SJCRH30 (cell line): ENCODE measurements around the gene HS1BP3. TPM values are rescaled to one million over a fixed set of nuclear protein-coding genes. Genes with fewer than 3 reads are reported as not detected.

Experiments
- DNase-seq, 2 experiments: peaks; one replicate each; pipeline ENCODE4 v3.0.0-alpha.2; 2015 to 2020
- H3K27ac ChIP-seq: fragments of 250-450 bp; sonication (Bioruptor Pico); 2 replicates; pipeline ENCODE4 v1.5.1; 2020; ENCODE audit warnings: mild to moderate bottlenecking, moderate library complexity
- H3K27me3 ChIP-seq: fragments of 250-450 bp; sonication (Bioruptor Pico); 2 replicates; pipeline ENCODE4 v1.5.1; 2020; ENCODE audit warnings: mild to moderate bottlenecking, moderate library complexity
- H3K36me3 ChIP-seq: fragments of 250-450 bp; sonication (Bioruptor Pico); 2 replicates; pipeline ENCODE4 v1.5.1; 2020; ENCODE audit warnings: mild to moderate bottlenecking, moderate library complexity
- H3K4me1 ChIP-seq: fragments of 250-450 bp; sonication (Bioruptor Pico); 2 replicates; pipeline ENCODE4 v1.5.1; 2020; ENCODE audit warnings: mild to moderate bottlenecking, moderate library complexity
- H3K4me3 ChIP-seq: fragments of 250-450 bp; sonication (Bioruptor Pico); 2 replicates; pipeline ENCODE4 v1.5.1; 2020; ENCODE audit warnings: mild to moderate bottlenecking, moderate library complexity
- H3K9me3 ChIP-seq: fragments of 250-450 bp; sonication (Bioruptor Pico); replicated peaks from 2 replicates; pipeline ENCODE4 v1.5.1; 2020; ENCODE audit warnings: mild to moderate bottlenecking, moderate library complexity
- total RNA-seq: library from RNA; depleted of rRNA; stranded (reverse); fragments of >200 nt; shearing (Covaris generic); gene quantifications from 2 replicates; pipeline ENCODE4 v1.2.3, GENCODE V29; 2014

Gene HS1BP3
- total RNA-seq, 1 experiment from 2014 or later: 14.7 TPM

DNA sequence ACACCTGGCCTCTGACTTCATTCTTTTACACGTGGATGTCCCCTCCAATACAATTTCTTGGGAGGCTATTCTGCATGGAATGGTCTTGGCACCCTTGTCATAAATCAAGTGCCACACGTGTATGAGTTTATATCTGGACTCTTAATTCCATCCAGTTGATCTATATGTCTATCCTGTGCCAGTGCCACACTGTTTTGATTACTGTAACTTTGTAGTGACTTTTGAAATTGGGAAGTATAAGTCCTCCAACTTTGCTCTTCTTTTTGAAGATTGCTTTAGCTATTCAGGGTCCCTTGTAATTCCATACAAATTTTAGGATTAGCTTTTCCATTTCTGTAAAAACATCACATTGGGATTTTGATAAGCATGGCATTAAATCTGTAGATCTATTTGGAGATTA, 43.5 kb downstream of the HS1BP3 start:
- H3K36me3 ChIP-seq: no peaks in the 10 kb centered on the region
- H3K4me1 ChIP-seq: peaks cover 16% of the 10 kb centered on the region
- no peak overlapping the region for H3K27ac ChIP-seq
- no peak for DNase-seq
- no peaks in the 10 kb centered on the region for H3K9me3 ChIP-seq
- no peak overlapping the region for H3K4me3 ChIP-seq
- no peaks in the 10 kb centered on the region for H3K27me3 ChIP-seq

DNA sequence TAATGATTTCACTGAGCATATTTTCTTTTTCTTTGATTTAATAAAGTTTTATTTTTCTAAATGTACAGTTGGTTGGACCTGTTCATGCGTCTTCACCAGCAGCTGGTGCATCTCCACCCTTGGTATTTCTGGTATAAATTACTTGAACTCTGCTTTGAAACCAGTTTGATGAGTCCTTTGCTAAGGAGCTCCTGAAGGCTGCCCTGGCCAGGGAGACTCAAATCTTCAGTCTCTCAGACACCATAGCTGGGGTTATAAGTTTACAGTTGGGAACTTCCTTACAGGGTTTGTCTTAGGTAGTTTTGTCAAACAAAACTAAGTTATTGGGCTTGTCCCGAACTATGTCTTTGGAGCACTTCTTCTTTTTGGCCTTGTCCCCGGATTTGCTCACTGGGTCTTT, 44.7 kb downstream of the HS1BP3 start:
- no peak for DNase-seq
- no peak overlapping the region for H3K27ac ChIP-seq
- no peaks in the 10 kb centered on the region for H3K9me3 ChIP-seq
- H3K4me3 ChIP-seq: no peak overlapping the region
- no peaks in the 10 kb centered on the region for H3K36me3 ChIP-seq
- peaks cover 15% of the 10 kb centered on the region for H3K4me1 ChIP-seq
- no peaks in the 10 kb centered on the region for H3K27me3 ChIP-seq

DNA sequence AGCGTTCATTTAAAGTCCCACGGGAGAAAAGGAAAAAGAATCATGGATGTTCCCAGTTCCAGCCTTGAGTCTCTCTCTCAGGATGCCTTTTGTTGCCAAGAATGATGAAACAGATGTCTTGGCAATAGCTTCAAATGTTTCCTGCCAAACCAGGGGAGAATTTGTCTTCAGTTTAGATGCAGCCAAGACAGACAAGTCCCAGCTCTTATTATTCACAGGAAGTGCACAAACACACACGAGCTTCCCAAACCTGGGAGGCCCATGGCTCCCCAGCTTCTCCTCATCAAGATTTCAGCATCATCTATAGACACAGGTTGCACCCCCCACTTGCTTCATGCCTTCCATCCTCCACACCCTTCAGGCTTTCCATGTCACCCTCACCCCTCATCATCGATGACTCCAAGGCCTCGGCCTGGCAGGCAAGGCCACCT, 45.9 kb downstream of the HS1BP3 start:
- H3K4me1 ChIP-seq: peaks cover 25% of the 10 kb centered on the region
- no peak overlapping the region for H3K27ac ChIP-seq
- H3K4me3 ChIP-seq: no peak overlapping the region
- no peaks in the 10 kb centered on the region for H3K27me3 ChIP-seq
- no peaks in the 10 kb centered on the region for H3K36me3 ChIP-seq
- no peak for DNase-seq
- no peaks in the 10 kb centered on the region for H3K9me3 ChIP-seq

DNA sequence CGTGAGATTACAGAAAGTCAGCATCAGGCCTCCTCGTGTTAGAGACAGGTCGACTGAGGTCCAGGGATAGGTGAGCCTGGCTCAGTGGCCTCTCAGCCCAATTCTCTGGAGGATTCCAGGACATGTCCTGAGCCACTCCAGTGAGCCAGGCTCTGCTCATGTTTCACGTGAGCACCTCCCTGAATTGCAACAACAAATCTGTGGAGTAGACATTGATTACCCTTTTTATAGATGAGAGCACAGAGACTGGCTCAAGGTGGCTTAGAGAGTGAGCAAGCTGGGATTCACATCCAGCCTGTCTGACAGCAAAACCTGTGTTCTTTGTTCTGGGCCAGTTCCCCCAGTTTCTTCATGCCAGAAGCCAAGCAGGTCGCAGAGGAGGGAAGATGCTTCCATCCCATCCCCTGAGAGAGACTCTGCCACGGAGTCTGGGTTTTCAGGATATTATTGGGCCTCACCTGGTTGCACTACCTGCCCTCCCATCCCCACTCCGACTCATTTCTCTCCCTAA, 46.4 kb downstream of the HS1BP3 start:
- no peaks in the 10 kb centered on the region for H3K36me3 ChIP-seq
- no peak overlapping the region for H3K4me3 ChIP-seq
- H3K4me1 ChIP-seq: peaks cover 24% of the 10 kb centered on the region
- no peaks in the 10 kb centered on the region for H3K9me3 ChIP-seq
- H3K27ac ChIP-seq: no peak overlapping the region
- no peaks in the 10 kb centered on the region for H3K27me3 ChIP-seq
- DNase-seq: peak in 1 of 2 experiments; percentile 1

DNA sequence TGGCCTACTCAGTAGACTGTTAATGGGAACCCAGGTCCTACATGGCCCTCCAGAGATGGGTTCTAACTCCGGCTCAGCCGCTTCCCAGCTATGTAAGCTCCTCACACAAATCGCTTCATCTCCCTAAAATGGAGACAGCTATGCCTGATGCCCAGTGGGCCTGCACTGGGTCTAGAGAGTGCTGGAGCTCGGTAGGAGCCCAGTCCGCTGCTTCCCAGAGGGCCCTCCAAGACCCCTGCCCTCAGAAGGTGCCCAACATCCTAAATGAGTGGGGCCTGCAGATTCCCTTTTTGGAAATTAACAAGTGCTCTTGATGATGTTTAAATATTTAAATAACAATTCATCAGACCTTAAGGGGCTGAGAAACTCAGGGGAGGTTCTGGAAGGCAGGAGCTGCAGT, 47.1 kb downstream of the HS1BP3 start:
- H3K36me3 ChIP-seq: no peaks in the 10 kb centered on the region
- no peak overlapping the region for H3K27ac ChIP-seq
- H3K4me3 ChIP-seq: no peak overlapping the region
- H3K27me3 ChIP-seq: no peaks in the 10 kb centered on the region
- H3K4me1 ChIP-seq: peaks cover 23% of the 10 kb centered on the region
- no peak for DNase-seq
- H3K9me3 ChIP-seq: no peaks in the 10 kb centered on the region

DNA sequence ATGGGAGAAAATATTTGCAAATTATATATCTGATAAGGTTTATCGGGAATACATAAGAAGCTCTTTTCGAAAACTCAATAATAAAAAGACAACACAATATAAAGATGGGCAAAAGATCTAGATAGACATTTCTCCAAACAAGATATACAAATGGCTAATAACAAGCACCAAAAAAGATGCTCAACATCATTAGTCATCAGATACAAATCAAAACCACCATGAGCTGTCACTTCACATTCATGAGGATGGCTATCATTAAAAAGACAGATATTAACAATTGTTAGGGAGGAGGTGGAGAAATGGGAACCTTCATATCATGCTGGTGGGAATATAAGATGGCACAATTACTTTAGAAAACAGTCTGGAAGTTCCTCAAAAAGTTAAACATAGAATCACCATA, 48.1 kb downstream of the HS1BP3 start:
- Histone ChIP-seq H3K27me3 (no peaks in the 10 kb centered on the region), H3K9me3 (no peaks in the 10 kb centered on the region), H3K4me3 (no peak overlapping the region), H3K36me3 (no peaks in the 10 kb centered on the region), H3K4me1 (peaks cover 22% of the 10 kb centered on the region), H3K27ac (no peak overlapping the region)
- DNase-seq: no peak

DNA sequence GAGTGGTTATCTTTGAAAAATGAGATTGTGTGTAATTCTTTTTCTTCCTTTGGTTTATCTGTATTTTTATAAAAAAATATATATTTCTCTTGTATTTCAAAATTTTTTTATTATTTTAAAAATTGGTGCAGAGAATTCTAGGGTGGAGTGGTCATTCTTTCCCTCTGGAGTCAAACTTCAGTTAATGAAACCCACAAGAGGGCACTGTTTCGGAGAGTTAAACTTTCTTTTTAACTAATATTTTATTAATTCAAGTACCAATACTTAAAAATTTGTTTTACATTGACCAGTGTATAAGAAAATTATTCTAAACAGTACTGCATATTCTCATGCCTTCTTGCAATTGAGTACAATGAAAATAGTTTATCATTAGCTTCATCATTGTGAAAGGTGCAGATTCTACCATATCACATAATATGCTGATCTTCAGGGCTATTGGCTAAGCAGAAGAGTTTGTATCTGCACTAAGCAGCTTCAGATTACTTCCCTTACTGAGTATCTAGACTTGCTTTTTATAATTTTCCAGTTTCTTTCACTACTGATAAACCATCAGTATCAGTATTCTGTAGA, 50.1 kb downstream of the HS1BP3 start:
- DNase-seq: peak in 1 of 2 experiments; percentile 58
- H3K36me3 ChIP-seq: no peaks in the 10 kb centered on the region
- H3K9me3 ChIP-seq: no peaks in the 10 kb centered on the region
- no peak overlapping the region for H3K4me3 ChIP-seq
- peak overlapping the region; percentile 61 for H3K27ac ChIP-seq
- H3K4me1 ChIP-seq: peaks cover 37% of the 10 kb centered on the region
- H3K27me3 ChIP-seq: no peaks in the 10 kb centered on the region

DNA sequence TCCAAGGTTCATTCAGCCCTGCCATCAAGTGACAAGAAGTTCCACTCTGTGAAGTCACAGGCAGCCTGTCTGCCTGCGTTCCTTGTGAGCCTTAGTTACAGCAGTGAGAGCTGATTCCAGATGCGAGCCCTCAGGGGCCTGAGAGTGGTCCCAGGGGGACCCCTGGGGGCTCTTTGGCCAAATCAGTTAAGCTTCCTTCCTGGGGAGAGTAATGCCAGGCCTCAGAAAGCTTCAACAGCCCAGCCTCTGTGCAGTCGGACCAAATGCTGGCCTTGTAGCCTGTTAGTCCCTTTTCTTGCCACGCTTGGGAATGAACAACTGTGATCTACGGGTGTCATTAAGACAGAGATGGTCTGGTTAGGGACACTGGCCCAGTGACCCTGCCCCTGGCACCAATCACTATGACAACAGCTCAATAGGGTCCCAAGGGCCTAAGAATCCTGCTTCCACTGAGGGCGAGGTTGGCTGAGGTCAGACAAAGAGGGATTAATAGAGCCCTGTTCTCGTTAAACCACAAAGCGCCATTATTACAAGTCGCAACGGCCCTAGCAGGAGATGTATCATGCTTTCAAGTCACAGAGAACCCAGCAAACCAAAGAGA, 50.9 kb downstream of the HS1BP3 start:
- DNase-seq: peak; percentile 72 to 85
- no peak overlapping the region for H3K4me3 ChIP-seq
- H3K9me3 ChIP-seq: no peaks in the 10 kb centered on the region
- H3K27me3 ChIP-seq: no peaks in the 10 kb centered on the region
- no peaks in the 10 kb centered on the region for H3K36me3 ChIP-seq
- H3K27ac ChIP-seq: peak overlapping the region; percentile 61
- peaks cover 46% of the 10 kb centered on the region for H3K4me1 ChIP-seq

DNA sequence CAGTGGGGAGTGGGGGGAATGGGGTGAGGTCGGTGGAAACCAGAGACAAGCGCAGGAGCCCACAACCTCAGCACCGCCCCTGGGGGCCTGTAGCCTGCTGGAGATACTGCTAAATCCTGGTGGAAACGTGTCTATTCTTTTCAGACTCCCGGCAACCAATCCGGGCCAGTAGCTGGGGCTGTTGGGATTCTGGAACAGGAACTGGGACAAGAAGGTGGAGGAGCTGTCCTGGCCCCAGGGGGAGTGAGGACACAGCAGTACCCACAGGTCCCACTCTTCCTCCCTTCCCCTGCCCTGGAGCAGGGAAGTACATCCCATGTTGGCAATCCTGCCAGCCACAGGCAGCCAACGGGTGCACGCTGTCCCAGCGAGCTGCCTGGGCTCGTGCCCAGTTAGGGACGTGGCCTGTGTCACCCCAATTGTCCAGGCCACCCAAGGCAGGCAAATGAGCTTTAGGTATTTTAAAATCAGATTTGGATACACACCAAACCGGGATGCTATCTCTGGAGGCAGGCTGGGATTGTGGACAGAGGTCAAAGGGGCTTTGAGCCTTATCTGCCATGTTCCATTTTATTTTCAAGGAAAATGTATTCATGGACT, 51.8 kb downstream of the HS1BP3 start:
- DNase-seq: no peak
- no peaks in the 10 kb centered on the region for H3K27me3 ChIP-seq
- no peaks in the 10 kb centered on the region for H3K9me3 ChIP-seq
- no peak overlapping the region for H3K4me3 ChIP-seq
- no peaks in the 10 kb centered on the region for H3K36me3 ChIP-seq
- H3K4me1 ChIP-seq: peaks cover 50% of the 10 kb centered on the region
- no peak overlapping the region for H3K27ac ChIP-seq

DNA sequence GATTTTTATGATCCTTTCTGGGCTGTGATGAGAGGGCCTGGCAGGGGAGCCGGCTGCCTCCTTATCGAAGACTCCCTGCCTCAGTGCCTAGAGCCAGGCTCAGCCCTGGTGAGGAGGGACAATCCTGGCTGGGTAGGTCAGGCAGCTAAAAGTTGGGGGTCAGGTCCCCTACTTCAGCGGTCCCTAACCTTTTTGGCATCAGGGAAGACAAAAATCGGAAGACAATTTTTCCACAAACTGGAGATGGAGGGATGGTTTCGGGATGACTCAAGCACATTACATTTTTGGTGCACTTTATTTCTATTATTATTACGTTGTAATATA, 53.1 kb downstream of the HS1BP3 start:
- Histone ChIP-seq H3K27me3 (no peaks in the 10 kb centered on the region), H3K36me3 (no peaks in the 10 kb centered on the region), H3K4me3 (no peak overlapping the region), H3K9me3 (no peaks in the 10 kb centered on the region), H3K4me1 (peaks cover 60% of the 10 kb centered on the region), H3K27ac (no peak overlapping the region)
- no peak for DNase-seq

DNA sequence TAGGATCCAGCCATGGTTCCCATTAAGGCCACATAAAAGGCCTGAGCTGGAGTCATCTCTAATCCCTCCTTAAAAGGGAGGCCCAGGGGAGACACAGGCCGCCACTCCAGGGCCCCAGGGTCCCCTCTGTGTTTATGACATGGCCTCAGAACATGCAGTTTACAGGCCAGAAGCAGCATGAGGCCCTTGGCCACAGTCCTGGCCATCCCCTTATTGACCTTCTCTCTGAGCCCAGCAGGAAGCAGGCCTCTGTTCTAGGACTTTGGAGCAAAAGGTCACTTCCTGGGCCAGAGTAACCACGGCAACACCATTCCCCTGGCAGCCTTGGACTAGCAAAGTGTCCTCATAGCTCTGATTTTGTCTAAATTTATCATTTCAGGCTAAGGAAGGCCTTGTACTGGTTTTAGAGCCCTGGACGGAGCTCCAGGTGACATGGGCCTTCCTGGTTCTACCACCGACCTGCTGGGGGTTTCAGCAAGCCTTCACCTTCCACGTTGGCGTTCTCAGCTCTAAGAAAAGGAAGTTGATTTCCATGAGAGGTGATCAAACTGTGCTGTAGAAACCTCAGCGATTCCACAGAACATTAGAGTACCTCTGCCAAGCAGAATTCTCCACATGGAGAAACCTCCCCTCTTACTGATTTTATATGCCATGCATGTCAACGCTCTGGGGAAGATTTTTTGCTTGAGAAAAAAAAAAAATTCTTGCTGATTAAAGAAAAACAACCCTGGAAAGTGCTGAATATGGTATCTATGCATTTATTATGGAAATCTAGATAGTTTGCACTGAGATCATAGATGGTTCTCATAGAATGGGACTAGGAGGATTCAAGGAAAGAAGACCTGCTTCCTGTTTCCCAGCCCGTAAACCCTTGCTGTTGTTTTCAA, 53.7 kb downstream of the HS1BP3 start:
- no peaks in the 10 kb centered on the region for H3K36me3 ChIP-seq
- H3K4me1 ChIP-seq: peaks cover 60% of the 10 kb centered on the region
- no peak overlapping the region for H3K27ac ChIP-seq
- H3K4me3 ChIP-seq: no peak overlapping the region
- H3K9me3 ChIP-seq: no peaks in the 10 kb centered on the region
- no peak for DNase-seq
- no peaks in the 10 kb centered on the region for H3K27me3 ChIP-seq

DNA sequence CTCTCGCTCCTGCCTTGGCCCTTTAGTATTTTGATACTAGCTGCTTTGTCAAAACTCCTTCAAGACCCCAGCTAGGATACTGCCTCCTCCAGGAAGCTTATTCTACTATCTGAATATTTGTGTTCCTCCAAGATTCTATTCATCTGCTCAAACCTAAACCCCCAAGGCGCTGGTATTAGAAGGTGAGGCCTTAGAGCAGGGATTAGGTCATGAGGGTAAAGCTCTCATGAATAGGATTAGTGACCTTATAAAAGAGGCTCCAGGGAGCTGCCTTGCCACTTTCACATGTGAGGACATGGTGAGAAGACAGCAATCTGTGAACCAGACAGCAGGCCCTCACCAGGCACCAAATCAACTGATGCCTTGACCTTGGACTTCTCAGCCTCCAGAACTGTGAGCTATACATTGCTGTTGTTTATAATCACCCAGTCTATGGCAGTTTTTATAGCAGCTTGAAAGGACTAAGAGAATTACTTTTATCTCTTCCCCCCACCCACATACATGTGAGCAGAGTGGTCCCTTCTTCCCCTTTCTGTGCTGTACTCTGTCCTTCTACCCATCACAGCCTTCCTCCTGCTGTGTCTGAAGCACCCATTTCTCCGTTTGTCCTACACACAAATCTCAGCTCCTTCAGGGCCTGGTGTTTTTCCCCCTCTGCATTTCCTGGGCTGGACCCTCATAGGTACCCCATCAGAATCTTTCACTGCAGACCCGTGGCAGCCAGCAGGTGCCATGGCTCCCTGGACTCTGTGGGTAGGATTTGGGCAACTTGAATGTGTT, 54.5 kb downstream of the HS1BP3 start:
- DNase-seq: peak in 1 of 2 experiments; percentile 62
- Histone ChIP-seq H3K27me3 (no peaks in the 10 kb centered on the region), H3K4me1 (peaks cover 60% of the 10 kb centered on the region), H3K36me3 (no peaks in the 10 kb centered on the region), H3K9me3 (no peaks in the 10 kb centered on the region), H3K27ac (peak overlapping the region; percentile 19; the same call in 1 of the 2 replicates), H3K4me3 (no peak overlapping the region)

DNA sequence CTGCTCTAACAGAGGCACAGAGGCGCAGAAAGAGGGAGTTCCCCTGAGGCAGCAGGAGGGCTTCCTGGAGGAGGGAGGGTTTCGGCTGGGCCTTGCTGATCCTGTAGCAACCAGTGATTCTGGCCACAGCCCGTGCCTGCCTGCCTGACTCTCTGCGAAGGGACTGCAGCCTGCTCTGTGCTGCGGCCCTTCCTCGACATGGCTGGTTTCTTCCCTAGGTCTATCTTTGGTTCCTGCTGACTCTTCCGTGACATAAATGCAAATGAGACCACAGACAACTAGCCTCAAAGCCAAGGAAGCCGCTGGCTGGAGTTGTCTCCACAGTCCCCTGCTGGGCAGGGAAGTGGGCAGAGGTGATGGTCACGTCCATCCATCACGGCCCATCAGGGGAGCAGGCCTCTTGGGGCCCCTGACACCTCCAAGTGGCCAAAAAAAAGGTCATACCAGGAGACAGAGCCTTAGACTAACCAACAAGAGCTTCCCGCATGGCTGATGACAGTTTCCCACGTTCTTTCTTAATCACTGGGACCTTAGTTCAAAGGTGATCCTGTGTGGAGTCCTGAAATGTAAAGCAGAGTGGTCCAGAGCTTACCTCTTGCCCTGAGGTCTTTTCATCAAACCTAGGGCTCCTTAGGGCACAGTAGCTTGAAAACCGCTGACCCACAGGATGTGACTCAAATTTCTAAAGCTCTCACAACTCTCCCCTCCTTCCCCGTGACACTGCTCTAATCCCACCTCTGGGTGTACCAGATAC, 55.3 kb downstream of the HS1BP3 start:
- H3K9me3 ChIP-seq: no peaks in the 10 kb centered on the region
- no peaks in the 10 kb centered on the region for H3K36me3 ChIP-seq
- DNase-seq: peak; percentile 46 to 69
- peak overlapping the region; percentile 19; the same call in 1 of the 2 replicates for H3K27ac ChIP-seq
- H3K27me3 ChIP-seq: no peaks in the 10 kb centered on the region
- H3K4me3 ChIP-seq: no peak overlapping the region
- H3K4me1 ChIP-seq: peaks cover 57% of the 10 kb centered on the region

DNA sequence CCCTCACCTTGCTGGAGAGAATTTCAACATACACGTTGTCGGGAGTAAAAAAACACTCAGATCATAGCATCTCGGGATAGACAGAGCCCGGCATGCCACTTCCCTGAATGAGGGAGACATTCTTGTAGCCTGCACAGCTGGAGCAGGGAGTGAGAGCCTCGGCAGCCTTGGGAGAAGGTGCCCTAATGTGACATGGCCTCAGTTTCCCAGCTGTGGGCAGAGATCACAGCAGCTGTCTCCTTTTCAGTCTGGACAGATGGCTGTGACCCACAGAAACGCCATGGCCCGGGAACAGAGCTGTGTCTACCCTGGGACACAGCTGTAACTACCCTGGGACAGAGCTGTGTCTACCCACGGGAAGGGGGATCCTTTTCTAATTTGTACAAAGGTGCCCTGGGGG, 55.9 kb downstream of the HS1BP3 start:
- Histone ChIP-seq H3K4me3 (no peak overlapping the region), H3K27me3 (no peaks in the 10 kb centered on the region), H3K9me3 (no peaks in the 10 kb centered on the region), H3K27ac (0 out of 2 replicates have a peak overlapping the region, but pooled peaks have one; percentile 19), H3K36me3 (no peaks in the 10 kb centered on the region), H3K4me1 (peaks cover 57% of the 10 kb centered on the region)
- peak in 1 of 2 experiments; percentile 44 for DNase-seq
